NCI-H128 (cell line): ENCODE results near the gene ARMH3.
"Not testable (repeated sequence)": the region's sequence is repeated elsewhere in the genome, so short reads cannot be mapped to it uniquely, and the experiment has no call there.

ENCODE experiments used
- DNase-seq: peaks from one replicate; lab custom pipeline; 2025; ENCODE audit not compliant: unreplicated experiment; lab: John Stamatoyannopoulos, UW

ARMH3 gene

DNA sequence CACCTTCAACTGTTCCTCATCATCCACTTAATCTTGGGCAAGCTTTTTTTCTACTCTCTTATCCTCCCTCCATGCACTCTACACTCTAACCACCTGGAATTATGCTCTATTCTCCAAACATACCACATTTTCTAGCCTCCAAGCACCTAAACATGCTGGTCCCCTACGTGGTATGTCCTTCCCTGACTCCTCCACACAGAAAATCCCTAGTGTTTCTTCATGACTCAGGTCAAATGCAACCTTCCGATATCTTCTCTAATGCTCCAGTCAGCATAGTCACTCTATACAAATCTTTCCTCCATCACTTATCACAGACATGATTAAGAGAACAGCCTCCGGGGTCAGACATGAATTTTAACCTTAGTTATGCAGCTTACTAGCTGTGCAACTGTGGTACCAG, 68.8 kb downstream of the ARMH3 start:
- no peak for DNase-seq

DNA sequence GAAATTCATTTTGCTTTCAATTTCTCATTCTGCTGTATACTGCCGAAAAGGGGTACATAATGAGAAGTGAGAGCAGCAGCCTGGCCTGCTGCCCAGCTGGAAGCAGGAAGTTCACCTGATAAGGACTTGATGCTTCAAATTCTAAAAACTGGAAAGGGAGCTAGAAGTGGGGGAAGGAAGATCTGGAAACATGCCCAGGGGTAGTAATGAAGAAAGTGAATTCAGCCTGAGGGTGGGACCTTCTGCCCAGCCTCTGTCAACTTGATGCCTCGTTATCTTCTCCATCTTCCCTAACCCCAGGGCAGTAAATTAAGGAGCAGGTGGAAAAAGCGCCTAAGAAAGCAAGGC, 69.4 kb downstream of the ARMH3 start:
- no peak for DNase-seq

DNA sequence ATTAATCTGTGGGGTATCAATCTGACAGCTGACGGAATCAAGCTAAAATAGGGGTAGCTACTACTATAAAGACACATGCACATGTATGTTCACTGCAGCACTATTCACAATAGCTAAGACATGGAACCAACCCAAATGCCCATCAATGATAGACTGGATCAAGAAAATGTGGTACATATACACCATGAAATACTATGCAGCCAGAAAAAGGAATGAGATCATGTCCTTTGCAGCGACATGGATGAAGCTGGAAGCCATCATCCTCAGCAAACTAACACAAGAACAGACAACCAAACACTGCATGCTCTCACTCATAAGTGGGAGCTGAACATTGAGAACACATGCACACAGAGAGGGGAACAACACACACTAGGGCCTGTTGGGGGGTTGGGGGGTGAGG, 75.3 kb downstream of the ARMH3 start:
- DNase-seq = not testable (repeated sequence)

DNA sequence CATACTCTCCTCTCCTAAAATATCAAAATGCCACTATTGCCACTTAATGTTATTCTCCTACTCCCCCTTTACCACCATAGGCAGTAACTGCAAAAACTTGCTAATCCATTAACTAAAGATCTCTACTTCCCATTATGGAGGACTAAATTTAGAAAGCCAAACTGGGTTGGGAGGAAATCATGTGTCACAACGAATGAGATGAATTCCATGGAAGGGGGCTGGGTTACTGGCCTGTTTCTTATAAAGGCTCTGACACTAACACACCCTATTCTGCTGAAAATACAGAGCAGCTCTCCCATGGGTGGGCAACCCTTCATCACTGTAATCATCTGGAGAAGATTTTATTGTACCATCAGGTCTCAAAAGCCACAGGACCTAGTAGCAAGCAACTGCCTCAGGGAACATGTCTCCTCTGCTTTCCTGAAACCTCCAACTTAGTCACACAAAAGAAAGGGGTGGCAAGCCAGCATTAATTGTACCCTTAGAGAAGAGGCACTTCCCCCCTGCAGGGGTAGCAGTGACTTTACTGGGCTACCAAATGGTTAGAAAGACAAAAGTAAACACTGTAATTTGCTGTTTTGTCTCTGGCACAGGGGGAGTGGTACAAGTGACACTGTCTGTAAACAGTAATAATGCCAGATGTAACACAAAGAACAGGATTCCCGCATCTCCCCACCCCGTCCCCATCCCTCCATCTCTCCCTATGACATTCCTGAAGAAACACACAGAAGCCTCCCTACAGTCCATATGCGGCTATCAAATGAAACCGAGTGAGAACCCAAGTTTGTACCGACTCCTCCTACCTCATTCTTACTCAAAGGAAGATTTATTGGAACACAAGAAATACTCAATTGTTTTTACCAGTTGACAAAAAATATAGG, 81.6 kb downstream of the ARMH3 start:
- DNase-seq = no peak

DNA sequence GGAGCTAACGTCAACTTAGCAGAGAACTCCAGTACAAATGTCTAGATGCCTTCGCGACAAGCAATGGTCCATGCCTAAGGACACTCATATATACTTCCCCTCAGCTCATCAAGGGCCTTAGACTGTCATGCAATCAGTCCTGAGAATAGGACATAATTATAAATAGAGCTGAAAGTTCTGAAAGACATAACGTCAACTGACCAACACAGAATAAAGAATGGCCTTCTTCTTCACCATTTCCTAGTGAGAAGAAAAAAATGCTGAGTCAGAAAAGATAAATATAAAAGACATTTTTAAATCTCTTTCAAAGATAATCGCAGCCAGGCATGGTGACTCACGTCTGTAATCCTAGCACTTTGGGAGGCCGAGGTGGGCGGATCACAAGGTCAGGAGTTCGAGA, 83.2 kb downstream of the ARMH3 start:
- DNase-seq = no peak

DNA sequence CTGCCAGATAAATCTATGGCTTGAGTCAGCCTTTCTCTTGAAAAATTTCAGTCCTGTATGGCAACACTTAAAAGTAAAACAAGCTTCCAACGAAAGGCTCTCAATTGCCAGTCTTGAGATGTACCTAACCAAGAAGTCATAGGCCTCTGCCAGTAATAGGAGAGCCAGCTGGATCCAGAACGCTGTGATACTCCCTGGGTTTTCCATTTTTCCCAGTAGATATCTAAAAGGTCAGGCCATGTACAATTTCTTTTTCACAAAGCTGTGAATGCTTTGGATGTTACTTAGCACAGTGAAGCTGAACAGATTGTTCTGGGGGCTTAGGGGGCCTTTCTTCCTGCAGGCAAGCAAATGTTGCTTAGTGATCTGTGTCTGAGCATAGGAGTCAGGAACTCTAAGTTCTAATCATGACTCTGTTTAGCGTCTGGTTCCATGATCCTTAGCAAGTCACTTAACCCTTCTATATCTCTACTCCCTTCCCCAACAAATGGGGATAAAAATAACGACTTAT, 86.5 kb downstream of the ARMH3 start:
- DNase-seq = no peak

DNA sequence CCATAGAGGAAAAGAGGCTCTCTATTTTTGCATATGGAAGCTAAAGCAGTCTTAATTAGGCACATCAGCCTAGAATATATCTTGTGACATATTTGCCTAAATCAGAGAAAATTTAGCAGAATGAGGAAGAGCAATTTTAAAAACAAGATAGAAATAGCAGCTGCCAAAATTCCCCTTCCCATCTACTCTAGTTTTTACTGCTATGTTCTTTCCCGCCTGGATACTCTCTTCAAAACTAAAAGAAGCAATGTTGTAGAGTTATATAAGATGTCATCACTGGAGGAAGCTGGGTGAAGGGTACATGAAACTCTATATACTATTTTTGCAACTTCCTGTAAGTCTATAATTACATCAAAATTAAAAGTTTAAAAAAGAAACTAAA, 87.0 kb downstream of the ARMH3 start:
- no peak for DNase-seq

DNA sequence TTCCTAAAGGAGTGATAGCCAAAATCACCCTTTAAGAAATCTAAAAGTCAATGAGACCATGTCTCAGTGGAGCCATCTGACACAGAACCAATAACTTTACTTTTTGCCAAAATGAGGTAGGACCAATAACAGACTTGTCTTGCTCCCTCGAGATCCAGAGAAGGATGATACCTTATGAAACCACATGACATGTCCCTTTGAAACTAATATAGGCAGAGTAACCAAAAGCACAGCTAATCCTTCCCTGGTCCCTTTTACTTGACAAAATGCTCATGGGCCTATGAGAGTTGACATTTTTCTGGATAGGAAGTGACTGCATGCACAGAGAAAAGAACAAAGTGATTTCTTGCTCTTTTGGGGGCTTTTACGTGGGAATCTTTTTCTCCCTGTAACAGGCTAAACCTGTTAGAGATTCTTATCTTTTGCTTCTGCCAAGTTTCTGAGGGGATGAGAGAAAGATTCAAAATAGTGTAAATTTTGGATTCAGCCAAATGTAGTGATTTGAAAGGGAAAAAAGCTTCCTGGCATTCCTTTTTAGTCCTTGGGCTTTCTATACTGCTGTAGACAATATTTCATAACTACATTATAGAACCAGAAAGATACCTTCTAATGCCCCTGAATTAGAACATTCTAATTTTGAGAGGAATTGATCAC, 87.6 kb downstream of the ARMH3 start:
- DNase-seq = no peak

DNA sequence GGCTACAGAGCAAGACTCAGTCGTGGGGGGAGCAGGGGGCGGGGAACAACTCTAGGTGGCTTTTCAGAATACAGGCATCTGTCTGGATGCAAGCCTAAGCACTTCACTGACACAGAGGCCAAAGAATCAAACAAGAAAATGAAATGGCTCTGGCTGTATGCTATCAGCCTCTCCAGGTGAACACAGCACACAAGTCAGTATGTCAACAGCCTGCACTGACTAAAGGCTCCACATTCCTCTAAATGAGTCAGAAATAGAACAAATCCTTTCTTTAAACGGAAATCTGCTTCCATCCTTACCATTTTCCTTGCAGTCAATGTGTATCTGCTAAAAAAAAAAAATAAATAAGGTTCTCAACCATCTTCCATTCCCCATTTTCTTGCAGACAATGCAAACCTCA, 88.3 kb downstream of the ARMH3 start:
- no peak for DNase-seq

DNA sequence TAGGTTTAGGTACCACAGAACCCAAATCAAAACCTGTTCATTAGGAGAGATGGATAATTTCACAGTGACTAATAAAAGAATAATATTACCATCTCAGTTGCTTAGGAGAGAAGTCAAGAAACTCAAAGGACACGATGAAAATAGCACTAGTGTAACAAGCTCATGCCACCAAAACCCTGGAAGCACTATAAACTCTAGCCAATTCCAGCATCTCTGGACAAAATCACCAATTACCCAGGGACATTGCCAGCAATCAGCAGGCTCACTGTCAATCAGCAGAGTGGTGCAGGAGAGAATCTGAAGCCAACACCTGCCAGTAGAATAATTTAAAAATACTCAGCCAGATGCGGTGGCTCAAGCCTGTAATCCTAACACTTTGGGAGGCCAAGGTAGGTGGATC, 88.9 kb downstream of the ARMH3 start:
- no peak for DNase-seq

DNA sequence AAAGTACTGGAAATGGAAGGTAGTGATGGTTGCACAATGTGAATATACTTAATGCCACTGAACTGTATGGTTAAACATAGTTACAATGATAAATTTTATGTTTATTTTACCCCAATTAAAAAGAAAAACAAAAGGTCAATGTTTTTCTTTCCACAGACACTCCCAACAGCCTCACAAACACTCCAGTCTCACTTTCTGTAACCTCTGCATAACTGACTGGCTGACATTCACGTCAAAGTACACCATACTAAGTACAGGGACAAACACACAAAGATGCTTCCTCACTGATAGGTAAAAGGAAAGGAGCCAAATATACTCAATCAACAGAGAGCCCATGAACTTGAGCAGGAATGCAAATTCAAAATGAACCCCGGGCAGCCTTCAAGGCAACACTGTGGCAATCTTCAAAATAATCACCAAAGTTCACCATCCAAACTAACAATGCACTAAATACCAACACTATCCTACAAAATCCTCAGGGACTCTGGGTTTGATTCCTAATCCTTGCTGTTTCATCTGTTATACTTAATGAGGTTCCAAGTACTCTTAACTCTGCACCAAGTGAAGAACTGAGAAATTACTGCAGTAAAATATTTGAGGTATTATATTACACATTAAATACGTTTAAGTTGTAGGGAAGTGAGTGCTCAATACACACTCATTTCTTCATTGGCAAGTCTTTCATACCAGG, 90.8 kb downstream of the ARMH3 start:
- no peak for DNase-seq

DNA sequence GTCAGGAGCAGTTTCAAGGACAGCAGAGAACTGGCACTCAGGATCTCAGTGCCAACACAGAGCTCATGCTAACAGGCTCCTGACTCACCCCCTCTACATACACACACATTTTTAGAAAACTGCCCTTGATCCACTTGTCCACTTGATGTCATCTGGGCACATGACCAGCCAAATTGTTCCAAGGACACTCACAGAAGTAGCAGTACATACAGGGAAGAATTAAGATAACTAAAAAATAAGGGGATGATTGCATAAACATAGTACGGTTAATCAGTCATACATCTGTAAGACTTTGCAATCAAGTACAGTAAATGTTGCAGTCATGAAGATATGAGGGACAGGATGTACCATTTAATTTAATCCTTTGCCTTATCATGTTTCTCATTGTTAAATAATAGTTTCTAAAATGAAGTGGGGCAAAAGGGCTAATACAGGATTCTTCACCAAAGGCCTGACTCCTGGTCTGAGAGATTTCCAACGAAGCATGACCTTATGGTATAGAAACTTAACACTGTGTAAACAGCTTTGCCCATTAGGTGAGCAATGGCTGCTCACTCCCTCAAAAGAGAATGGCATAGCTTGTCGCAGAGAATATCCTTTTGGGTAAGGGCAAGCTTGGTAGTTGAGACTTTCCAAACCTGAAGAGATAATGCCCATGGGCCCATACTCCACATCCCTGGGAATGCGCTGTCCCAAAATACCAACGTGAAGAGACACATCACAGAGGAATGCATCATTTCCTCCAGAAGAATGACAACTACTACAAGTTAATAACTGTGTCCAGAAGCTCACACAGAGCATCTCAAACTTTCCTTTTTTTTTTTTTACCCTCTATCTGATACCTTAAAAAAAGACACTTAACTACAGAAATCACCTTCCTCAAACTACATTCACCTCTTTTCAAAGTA, 94.1 kb downstream of the ARMH3 start:
- DNase-seq = no peak

DNA sequence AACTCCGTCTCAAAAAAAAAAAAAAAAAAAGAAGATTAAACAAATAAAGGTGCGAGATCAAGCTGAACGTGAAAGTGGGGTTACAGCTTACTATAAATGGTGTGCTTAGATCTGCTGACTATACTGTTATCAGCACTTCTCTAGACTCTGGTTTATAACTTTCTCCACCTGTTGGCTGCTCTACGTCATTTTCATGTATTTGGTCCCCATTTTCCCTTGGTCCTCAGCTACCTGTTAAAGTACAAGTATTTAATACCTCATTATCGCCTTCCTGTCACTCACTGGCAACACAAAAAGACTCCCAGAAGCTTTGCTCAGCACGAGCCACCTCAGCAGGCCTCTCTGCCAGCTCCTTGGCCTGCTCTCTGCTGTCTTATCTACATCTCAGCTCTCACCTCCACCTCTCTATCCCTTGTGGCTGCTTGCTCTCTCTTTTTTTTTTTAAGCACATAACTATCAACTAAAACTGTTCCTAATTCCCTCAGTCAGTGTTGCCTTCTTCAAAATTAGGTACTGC, 95.0 kb downstream of the ARMH3 start:
- no peak for DNase-seq

DNA sequence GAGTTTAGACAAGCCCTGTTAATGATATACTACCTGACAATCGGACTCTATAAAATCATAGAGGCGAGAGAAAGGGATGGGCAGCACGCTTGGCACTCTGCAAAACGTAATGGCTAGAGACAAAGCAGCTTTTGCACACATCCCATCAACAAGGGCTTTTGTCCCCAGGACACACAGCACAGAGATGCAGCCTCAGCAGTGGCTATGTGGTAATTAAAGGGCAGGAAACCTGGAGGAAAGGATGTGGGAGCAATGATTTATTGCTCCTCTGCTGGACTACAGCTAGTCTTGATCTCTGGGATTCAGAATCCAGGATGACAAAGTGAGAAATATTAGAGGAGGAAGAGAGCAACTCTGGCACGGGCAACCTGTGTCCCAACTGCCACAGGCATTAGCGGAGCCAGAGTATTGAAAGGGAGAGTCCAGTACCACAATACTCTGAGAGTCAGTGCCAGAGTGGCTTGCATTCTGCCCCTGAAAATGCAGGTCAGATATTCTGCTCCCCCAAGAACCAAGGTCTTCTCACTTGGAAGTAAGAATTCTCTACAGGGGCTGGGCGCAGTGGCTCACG, 96.5 kb downstream of the ARMH3 start:
- DNase-seq = no peak

DNA sequence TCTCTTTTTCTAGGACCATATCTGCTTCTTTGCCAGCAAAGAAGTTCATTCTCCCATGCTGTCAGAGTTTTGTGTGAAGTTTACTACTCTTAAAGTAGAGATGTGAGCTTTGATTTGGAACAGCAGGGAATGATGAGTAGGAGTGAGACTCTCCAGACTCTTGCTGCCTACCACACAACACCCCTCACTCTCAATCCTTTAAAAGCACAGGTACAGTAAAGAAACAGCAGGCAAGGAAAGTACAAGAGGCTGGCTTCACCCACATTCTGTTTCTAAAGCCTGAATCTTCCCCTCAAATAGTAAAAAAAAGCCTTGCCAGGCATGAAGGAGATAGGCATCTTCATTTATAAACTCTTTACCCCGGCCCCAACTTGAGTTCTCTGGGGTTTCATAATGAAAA, 97.3 kb downstream of the ARMH3 start:
- DNase-seq = no peak

DNA sequence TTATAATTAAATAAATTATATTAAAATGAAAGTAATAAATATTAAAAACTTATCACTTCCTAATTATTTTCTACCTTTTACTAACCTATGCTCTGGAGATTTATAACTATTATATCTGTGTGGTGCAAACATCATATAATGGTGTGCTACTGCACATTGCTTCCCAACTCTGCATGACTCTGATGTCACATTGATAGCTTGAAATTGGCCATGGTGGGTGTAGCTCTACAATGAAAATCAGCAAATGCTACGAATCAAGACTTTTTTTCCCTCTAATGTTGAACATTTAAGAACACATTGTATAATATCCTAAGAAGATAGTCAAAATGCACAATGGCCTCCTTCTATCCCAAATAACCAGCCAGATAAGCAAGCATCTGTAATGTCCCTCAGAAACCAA, 99.1 kb downstream of the ARMH3 start:
- no peak for DNase-seq

DNA sequence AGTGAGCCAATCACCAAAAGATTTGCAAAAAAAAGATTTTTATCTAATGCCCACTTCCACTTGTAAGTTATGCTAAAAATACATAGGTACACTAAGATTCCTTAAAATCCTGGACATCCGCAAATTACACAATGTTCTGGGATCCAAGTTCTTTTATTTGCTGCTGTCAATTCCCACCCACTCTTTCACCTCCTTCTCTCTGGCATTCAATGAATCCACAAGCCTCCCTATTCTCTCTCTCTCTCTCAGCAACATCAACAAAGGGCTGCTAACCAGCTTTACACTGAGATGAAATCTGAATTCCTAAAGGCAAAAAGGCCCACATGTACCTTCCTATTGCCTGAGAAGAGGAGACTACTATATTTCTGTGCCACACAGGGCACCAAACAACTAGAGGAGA, 99.9 kb downstream of the ARMH3 start:
- no peak for DNase-seq

DNA sequence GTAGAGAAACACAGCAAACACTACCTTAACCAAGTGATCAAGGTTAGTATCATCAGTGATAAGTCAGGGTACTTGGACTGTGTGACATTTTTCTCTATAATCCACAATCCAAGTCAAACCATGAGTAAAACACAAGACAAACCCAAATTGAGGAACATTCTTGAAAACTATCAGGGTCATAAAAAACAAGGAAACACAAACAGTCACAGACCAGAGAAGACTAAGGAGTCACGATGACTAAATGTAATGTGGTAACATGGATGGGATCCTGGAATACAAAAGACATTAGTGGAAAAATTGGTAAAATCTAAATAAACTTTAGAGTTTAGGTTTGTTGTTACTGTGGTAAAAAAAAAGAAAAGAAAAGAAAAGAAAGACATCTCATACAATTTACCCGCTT, 103.8 kb downstream of the ARMH3 start:
- no peak for DNase-seq

DNA sequence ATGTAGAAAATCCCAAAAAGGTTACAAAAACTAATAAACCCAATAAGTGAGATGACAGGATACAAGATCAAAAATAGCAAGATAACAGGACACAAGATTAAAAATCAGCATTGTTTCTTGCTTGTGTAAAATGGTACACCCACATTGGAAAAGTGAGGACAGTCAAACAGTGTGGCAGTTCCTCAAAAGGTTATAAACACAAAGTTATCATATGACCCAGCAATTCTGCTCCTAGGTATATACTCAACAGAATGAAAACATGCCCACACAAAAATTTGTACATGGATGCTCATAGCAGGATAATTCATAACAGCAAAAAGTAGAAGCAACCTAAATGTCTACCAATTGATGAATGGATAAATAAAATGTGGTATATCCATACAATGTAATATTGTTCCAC, 105.8 kb downstream of the ARMH3 start:
- no peak for DNase-seq

DNA sequence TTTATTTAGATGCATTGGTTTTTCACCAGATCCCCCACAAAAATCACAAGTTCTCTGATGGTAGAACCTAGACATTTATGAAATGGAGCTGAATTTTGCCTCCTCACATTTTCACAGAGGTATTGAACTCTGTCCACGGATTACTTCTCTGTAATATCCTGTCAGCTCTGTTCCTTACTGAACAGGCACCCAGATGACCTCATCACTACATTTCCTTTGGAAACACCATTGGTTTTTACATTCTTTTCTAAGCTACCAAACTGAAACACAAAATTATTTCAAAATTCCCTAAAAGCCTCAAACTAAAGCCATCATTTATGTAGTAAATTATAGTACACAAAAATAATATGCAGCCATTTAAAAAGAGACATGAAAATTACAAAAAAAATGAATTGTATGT, 114.1 kb downstream of the ARMH3 start:
- no peak for DNase-seq
